Esophagus muscularis mucosa (tissue), 4 donors: ENCODE results near the gene CD300LF. TPM values are rescaled to one million over a fixed set of nuclear protein-coding genes. Genes with fewer than 3 reads are reported as not detected.

Experiments used
- DNase-seq: peaks from one replicate; pipeline ENCODE4 v3.0.0-alpha.2; 2017; ENCODE audit errors: extremely low spot score
- H3K27ac ChIP-seq, 4 donors: fragments of 200-600 bp; sonication (generic); replicated peaks in 1 of 4; 1 replicate in 3 of 4; 2 replicates in 1 of 4; pipeline ENCODE4 v1.5.1; 2016 to 2019; ENCODE audit warnings: mild to moderate bottlenecking in 1 of 4
- H3K27me3 ChIP-seq, 4 donors: fragments of 200-600 bp; sonication (generic); one replicate each; pipeline versions ENCODE4 v1.5.1 to v1.6.0; 2016 to 2019
- H3K36me3 ChIP-seq, 4 donors: fragments of 200-600 bp; sonication (generic); one replicate each; pipeline ENCODE4 v1.5.1; 2016 to 2019
- H3K4me1 ChIP-seq, 4 donors: fragments of 200-600 bp; sonication (generic); one replicate each; pipeline ENCODE4 v1.5.1; 2016 to 2019
- H3K4me3 ChIP-seq, 4 donors: fragments of 200-600 bp; sonication (generic); 1 replicate in 2 of 4; 2 replicates in 2 of 4; pipeline ENCODE4 v1.5.1; 2016 to 2019; ENCODE audit warnings: mild to moderate bottlenecking in 4 of 4, moderate library complexity in 1 of 4
- H3K9me3 ChIP-seq, 4 donors: fragments of 200-600 bp; sonication (generic); 1 replicate in 3 of 4; 2 replicates in 1 of 4; pipeline ENCODE4 v1.5.1; 2016 to 2019
- EP300 ChIP-seq: sonication (generic); formaldehyde crosslinking; IDR thresholded peaks from one replicate; pipeline ENCODE4 v1.6.1; 2017; ENCODE audit warnings: antibody characterized with exemption
- POLR2A ChIP-seq: fragments of 450-650 bp; IDR thresholded peaks from one replicate; pipeline ENCODE4 v1.6.1; 2017; ENCODE audit warnings: antibody characterized with exemption, moderate library complexity, mild to moderate bottlenecking, low read depth
- POLR2AphosphoS5 ChIP-seq, 2 donors: sonication (generic); formaldehyde crosslinking; IDR thresholded peaks; one replicate each; pipeline ENCODE4 v1.6.1; 2017; ENCODE audit warnings: antibody characterized with exemption in 2 of 2
- WGBS: methylation state at CpG from one replicate; pipeline ENCODE4 v1.1.5; 2018; 5-methylcytosine and 5-hydroxymethylcytosine counted together
- intact Hi-C: fragments of 100-400 bp; cut with DNase I; formaldehyde crosslinking; loops from one replicate; pipeline ENCODE4 v1.15.1; 2023
- total RNA-seq, 4 donors: library from RNA; depleted of rRNA; stranded (reverse); fragments of >200 nt; gene quantifications; one replicate each; pipeline versions ENCODE4 v1.1.0 to v1.2.1, GENCODE V29; 2016
- TF ChIP-seq, protein P1 (sequence below), 3 experiments: fragments of 200-600 bp in 2 of 3; fragments of 450-650 bp in 1 of 3; sonication (generic) in 2 of 3; IDR thresholded peaks; one replicate each; pipeline ENCODE4 v1.5.1; 2017 to 2019; ENCODE audit warnings: antibody characterized with exemption in 3 of 3, mild to moderate bottlenecking in 2 of 3, moderate library complexity in 1 of 3

CD300LF gene
- total RNA-seq, 4 donors from 2014 or later, result 0.26 to 0.99 (median 0.42) TPM; not detected in 1

DNA sequence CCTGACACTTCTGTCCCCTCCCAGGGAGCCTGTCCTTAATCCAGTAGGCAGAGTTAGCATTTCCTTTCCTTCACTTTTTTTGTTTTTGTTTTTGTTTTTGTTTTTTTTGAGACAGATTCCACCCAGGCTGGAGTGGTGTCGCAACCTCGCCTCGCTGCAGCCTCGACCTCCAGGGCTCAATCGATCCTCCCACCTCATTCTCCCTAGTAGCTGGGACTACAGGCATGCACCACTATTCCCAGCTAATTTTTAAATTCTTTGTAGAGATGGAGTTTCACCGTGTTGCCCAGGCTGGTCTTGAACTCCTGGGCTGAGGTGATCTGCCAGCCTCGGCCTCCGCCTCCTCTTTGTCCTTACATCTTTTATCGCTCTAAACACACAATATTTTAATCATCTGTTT lies 39.7 kb upstream of the CD300LF start:
- no peaks in the 10 kb centered on the region for H3K36me3 ChIP-seq
- H3K27me3 ChIP-seq, result peaks cover 0 to 15% (median 0%) of the 10 kb centered on the region in 4 donors
- H3K27ac ChIP-seq, result no peak overlapping the region
- 91% methylated on average over 9 of the region's 9 CpGs for WGBS
- intact Hi-C loops, result no loop called here
- H3K9me3 ChIP-seq, result no peaks in the 10 kb centered on the region
- no peak for DNase-seq
- TF ChIP-seq POLR2A, result no peak
- TF ChIP-seq, protein P1, sequence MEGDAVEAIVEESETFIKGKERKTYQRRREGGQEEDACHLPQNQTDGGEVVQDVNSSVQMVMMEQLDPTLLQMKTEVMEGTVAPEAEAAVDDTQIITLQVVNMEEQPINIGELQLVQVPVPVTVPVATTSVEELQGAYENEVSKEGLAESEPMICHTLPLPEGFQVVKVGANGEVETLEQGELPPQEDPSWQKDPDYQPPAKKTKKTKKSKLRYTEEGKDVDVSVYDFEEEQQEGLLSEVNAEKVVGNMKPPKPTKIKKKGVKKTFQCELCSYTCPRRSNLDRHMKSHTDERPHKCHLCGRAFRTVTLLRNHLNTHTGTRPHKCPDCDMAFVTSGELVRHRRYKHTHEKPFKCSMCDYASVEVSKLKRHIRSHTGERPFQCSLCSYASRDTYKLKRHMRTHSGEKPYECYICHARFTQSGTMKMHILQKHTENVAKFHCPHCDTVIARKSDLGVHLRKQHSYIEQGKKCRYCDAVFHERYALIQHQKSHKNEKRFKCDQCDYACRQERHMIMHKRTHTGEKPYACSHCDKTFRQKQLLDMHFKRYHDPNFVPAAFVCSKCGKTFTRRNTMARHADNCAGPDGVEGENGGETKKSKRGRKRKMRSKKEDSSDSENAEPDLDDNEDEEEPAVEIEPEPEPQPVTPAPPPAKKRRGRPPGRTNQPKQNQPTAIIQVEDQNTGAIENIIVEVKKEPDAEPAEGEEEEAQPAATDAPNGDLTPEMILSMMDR (IDR thresholded peaks at IDR 0.05), result no peak
- TF ChIP-seq POLR2AphosphoS5 (IDR thresholded peaks at IDR 0.05), result no peak
- no peak for TF ChIP-seq EP300
- H3K4me1 ChIP-seq, result peaks cover 26 to 53% (median 49%) of the 10 kb centered on the region in 4 donors
- no peak overlapping the region for H3K4me3 ChIP-seq

DNA sequence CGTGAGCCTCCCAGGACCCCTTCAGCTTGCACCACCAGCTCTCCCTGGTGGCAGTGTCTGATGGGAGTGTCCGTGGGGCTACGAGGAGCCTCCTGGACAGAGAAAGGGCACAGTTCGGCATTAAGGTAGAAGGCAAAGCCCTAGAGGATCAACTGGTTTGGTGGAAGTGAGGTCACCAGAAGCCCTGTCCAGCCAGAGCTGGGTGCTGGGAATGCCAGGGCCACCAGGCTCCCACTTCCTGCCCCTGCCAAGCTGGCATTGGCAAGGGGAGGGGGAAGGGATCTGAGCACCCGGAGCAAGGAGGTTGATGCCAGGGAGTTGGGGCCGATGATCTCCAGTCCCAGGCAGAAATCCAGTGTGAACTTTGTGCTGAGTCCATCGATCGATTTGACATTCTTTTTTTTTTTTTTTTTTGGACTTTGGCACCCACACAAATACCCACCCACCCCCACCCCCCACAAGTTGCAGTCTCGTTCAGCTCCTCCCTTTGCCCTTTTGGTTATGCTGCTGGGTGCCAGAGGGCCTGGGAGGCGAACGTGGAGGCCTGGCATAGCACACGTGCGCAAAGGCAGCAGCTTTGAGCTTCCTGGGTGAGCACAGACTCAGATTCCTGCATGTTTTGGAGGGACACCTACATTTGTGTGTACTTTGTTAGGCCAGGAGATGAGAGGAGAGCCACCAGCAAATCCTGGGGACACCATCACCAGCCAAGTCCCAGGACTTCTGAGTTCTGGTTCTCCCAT lies 37.8 kb upstream of the CD300LF start:
- no peaks in the 10 kb centered on the region for H3K36me3 ChIP-seq
- peaks cover 26 to 54% (median 46%) of the 10 kb centered on the region in 4 donors for H3K4me1 ChIP-seq
- no peaks in the 10 kb centered on the region for H3K9me3 ChIP-seq
- peaks cover 0 to 20% (median 0%) of the 10 kb centered on the region in 4 donors for H3K27me3 ChIP-seq
- WGBS, result 72% methylated on average over 11 of the region's 13 CpGs
- no peak for DNase-seq
- no peak for TF ChIP-seq POLR2A
- TF ChIP-seq, protein P1 (IDR thresholded peaks at IDR 0.05), result no peak
- intact Hi-C loops, result no loop called here
- peak overlapping the region; percentile 72 to 86 (median 79) for H3K27ac ChIP-seq
- peak overlapping the region; percentile 69 to 88 (median 74) for H3K4me3 ChIP-seq

DNA sequence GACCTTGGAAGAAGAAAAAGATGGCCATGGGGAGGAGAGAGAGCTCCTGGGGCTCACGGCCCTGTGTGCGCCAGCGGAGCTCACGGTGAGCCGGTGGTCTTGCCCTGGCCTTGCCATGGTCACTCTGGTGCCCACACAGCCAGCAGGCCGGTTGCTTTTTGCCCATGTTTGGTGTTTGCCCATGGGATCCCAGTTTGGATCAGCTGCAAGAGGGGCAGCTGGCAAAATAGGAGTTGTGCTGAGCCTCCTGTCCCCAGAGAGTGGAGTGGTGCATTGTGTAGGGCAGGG lies 37.3 kb upstream of the CD300LF start:
- H3K36me3 ChIP-seq, result no peaks in the 10 kb centered on the region
- H3K9me3 ChIP-seq, result no peaks in the 10 kb centered on the region
- intact Hi-C loops, result no loop called here
- peaks cover 31 to 58% (median 51%) of the 10 kb centered on the region in 4 donors for H3K4me1 ChIP-seq
- TF ChIP-seq, protein P1 (IDR thresholded peaks at IDR 0.05), result no peak
- TF ChIP-seq POLR2A, result no peak
- no peak for TF ChIP-seq EP300
- TF ChIP-seq POLR2AphosphoS5 (IDR thresholded peaks at IDR 0.05), result no peak
- WGBS, result 67% methylated on average over 6 of the region's 6 CpGs
- peak overlapping the region; percentile 72 to 86 (median 79) for H3K27ac ChIP-seq
- peaks cover 0 to 26% (median 0%) of the 10 kb centered on the region in 4 donors for H3K27me3 ChIP-seq
- DNase-seq, result no peak
- peak overlapping the region; percentile 69 to 88 (median 74) for H3K4me3 ChIP-seq

DNA sequence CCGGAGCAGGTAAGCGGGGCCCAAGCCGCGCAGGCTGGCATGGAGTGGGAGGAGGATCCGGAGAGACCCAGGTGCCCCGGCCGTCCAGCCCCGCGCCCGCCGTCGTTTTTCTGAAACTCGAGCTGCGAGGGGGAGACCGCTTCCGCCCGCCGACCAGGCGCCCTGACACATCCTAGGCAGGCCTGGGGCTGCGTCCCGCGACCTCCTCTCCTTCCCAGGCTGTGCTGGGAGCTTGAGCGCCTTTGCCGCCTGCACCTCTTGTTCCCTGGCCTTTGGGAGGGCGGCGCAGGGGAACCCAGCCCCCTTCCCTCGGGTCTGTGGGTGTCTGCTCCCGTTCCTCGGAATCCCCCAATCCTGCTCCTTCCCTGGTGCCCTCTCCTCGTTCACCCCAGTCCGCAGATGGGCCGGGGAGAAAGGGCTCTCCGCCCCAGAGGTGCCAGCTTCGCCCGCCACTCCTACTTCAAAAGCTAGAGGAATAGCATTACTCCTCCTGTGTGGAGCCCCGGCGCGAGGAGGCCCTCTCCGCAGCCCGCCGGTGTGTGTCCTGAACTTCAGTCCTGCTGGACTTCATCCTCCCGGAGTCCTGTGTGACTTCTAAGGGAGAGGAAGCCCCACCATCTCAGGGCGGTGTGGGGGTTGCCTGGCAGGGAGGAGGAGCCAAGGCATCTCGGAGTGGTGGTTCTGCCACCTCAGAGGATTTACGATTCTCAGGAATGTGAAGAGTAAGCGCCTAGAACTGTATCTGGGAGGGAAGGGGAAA lies 36.7 kb upstream of the CD300LF start:
- TF ChIP-seq POLR2AphosphoS5 (IDR thresholded peaks at IDR 0.05), result no peak
- TF ChIP-seq, protein P1 (IDR thresholded peaks at IDR 0.05), result no peak
- no peak for TF ChIP-seq POLR2A
- TF ChIP-seq EP300, result no peak
- no peaks in the 10 kb centered on the region for H3K9me3 ChIP-seq
- peak overlapping the region; percentile 69 to 88 (median 74) for H3K4me3 ChIP-seq
- peak overlapping the region; percentile 72 to 86 (median 79) for H3K27ac ChIP-seq
- H3K27me3 ChIP-seq, result peaks cover 0 to 30% (median 0%) of the 10 kb centered on the region in 4 donors
- H3K36me3 ChIP-seq, result no peaks in the 10 kb centered on the region
- H3K4me1 ChIP-seq, result peaks cover 34 to 63% (median 56%) of the 10 kb centered on the region in 4 donors
- WGBS, result 21% methylated on average over 6 of the region's 46 CpGs
- intact Hi-C loops, result loop anchor here (2.0 kb wide), 1 partner anchor 27 kb away; the partner anchor contains the start of gene NAT9
- no peak for DNase-seq
